ENCODE measurements around the gene THOC6.
"Not testable (repeated sequence)": the region's sequence is repeated elsewhere in the genome, so short reads cannot be mapped to it uniquely, and the experiment has no call there.

Gene THOC6

GRCh38 chr16:3046641-3047386 lies 23.0 kb downstream of the THOC6 start:
- FAIRE-seq (no peak), DNase-seq (ENCODE audit: insufficient read length, low spot score) (no peak)
- TF ChIP-seq POLR2AphosphoS5 (IDR thresholded peaks at IDR 0.05; ENCODE audit: low read depth, low read length): no peak
- TF ChIP-seq TAF1 (IDR thresholded peaks at IDR 0.05; ENCODE audit: low read depth, low read length): no peak
- no peak for TF ChIP-seq POLR2A (IDR thresholded peaks at IDR 0.05; ENCODE audit: low read depth, low read length)
- no peak for TF ChIP-seq PAX5 (IDR thresholded peaks at IDR 0.05; ENCODE audit: insufficient read depth, low read length, severe bottlenecking)
- no peak for TF ChIP-seq POU2F2 (IDR thresholded peaks at IDR 0.05; ENCODE audit: low read depth, low read length)
- TF ChIP-seq SPI1 (IDR thresholded peaks at IDR 0.05; ENCODE audit: low read depth, low read length): no peak

DNA sequence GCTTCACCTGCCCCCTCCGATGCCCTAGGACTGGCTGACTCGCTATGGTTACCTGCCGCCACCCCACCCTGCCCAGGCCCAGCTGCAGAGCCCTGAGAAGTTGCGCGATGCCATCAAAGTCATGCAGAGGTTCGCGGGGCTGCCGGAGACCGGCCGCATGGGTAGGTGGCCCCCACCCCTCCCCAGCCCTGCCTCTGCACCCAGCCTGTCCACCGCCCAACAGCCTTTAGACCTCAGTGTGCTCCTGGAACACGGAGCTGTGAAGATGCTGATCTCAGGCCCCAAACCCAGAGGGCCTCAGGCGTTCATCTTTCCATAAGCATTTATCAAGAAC lies 23.5 kb downstream of the THOC6 start:
- no peak for DNase-seq (ENCODE audit: insufficient read length, low spot score)
- no peak for FAIRE-seq
- TF ChIP-seq POLR2AphosphoS5 (IDR thresholded peaks at IDR 0.05; ENCODE audit: low read depth, low read length) (no peak), POLR2A (IDR thresholded peaks at IDR 0.05; ENCODE audit: low read depth, low read length) (no peak), SPI1 (IDR thresholded peaks at IDR 0.05; ENCODE audit: low read depth, low read length) (no peak), PAX5 (IDR thresholded peaks at IDR 0.05; ENCODE audit: insufficient read depth, low read length, severe bottlenecking) (no peak), POU2F2 (IDR thresholded peaks at IDR 0.05; ENCODE audit: low read depth, low read length) (no peak), TAF1 (IDR thresholded peaks at IDR 0.05; ENCODE audit: low read depth, low read length) (no peak)

DNA sequence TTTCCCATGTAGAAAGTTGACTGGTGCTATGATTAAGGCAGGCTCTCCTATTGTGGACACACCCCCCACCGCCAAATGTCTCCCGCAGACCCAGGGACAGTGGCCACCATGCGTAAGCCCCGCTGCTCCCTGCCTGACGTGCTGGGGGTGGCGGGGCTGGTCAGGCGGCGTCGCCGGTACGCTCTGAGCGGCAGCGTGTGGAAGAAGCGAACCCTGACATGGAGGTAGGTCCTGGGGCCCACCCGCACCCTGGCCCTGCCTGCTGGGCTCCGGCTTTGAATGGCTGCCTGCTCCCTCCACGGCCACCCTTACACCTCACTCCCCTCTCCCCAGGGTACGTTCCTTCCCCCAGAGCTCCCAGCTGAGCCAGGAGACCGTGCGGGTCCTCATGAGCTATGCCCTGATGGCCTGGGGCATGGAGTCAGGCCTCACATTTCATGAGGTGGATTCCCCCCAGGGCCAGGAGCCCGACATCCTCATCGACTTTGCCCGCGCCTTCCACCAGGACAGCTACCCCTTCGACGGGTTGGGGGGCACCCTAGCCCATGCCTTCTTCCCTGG lies 26.2 kb downstream of the THOC6 start:
- FAIRE-seq (no peak), DNase-seq (ENCODE audit: insufficient read length, low spot score) (no peak)
- TF ChIP-seq POLR2A (IDR thresholded peaks at IDR 0.05; ENCODE audit: low read depth, low read length): no peak
- no peak for TF ChIP-seq PAX5 (IDR thresholded peaks at IDR 0.05; ENCODE audit: insufficient read depth, low read length, severe bottlenecking)
- no peak for TF ChIP-seq POU2F2 (IDR thresholded peaks at IDR 0.05; ENCODE audit: low read depth, low read length)
- no peak for TF ChIP-seq SPI1 (IDR thresholded peaks at IDR 0.05; ENCODE audit: low read depth, low read length)
- no peak for TF ChIP-seq TAF1 (IDR thresholded peaks at IDR 0.05; ENCODE audit: low read depth, low read length)
- no peak for TF ChIP-seq POLR2AphosphoS5 (IDR thresholded peaks at IDR 0.05; ENCODE audit: low read depth, low read length)

GRCh38 chr16:3050487-3050886 lies 26.7 kb downstream of the THOC6 start:
- TF ChIP-seq SPI1 (IDR thresholded peaks at IDR 0.05; ENCODE audit: low read depth, low read length): no peak
- TF ChIP-seq POLR2AphosphoS5 (IDR thresholded peaks at IDR 0.05; ENCODE audit: low read depth, low read length): no peak
- TF ChIP-seq PAX5 (IDR thresholded peaks at IDR 0.05; ENCODE audit: insufficient read depth, low read length, severe bottlenecking): no peak
- TF ChIP-seq POU2F2 (IDR thresholded peaks at IDR 0.05; ENCODE audit: low read depth, low read length): no peak
- TF ChIP-seq POLR2A (IDR thresholded peaks at IDR 0.05; ENCODE audit: low read depth, low read length): no peak
- no peak for TF ChIP-seq TAF1 (IDR thresholded peaks at IDR 0.05; ENCODE audit: low read depth, low read length)
- peak; percentile 65 for FAIRE-seq
- DNase-seq (ENCODE audit: insufficient read length, low spot score): no peak

DNA sequence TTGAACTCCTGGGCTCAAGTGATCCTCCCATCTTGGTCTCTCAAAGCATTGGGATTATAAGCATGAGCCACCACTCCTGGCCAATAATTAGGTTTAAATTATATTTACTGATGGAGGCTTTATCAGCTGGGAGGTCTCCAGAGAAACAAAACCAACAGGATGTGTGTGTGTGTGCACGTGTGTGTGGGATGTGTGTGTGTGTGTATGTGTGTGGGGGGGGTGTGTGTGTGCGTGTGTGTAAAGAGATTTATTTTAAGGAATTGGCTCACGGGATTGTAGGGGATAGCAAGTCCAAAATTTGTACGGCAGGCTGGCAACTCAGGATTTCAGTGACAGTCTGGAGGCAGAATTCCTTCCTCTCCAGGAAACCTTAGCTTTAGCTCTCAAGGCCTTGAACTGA lies 27.2 kb downstream of the THOC6 start:
- TF ChIP-seq POU2F2 (IDR thresholded peaks at IDR 0.05; ENCODE audit: low read depth, low read length) (no peak), POLR2A (IDR thresholded peaks at IDR 0.05; ENCODE audit: low read depth, low read length) (no peak), TAF1 (IDR thresholded peaks at IDR 0.05; ENCODE audit: low read depth, low read length) (no peak), POLR2AphosphoS5 (IDR thresholded peaks at IDR 0.05; ENCODE audit: low read depth, low read length) (no peak), PAX5 (IDR thresholded peaks at IDR 0.05; ENCODE audit: insufficient read depth, low read length, severe bottlenecking) (no peak), SPI1 (IDR thresholded peaks at IDR 0.05; ENCODE audit: low read depth, low read length) (no peak)
- no peak for DNase-seq (ENCODE audit: insufficient read length, low spot score)
- no peak for FAIRE-seq

DNA sequence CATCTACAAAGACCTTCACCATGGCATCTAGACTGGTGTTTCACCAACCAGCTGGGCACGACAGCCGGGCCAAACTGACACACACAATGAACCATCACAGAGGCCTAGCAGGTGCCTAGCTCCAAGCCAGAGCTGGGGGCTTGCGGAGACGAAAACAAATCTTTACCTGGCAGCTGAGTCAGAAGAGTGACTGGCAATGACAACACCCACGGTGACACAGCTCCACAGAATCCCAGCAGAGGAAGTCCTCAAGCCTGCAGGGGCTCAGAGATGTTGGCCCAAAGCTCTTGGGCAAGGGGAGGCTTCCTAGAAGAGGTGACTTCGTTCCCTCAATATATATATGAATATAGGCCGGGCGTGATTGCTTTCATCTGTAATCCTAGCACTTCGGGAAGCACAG lies 27.7 kb downstream of the THOC6 start:
- TF ChIP-seq POLR2AphosphoS5 (IDR thresholded peaks at IDR 0.05; ENCODE audit: low read depth, low read length) (no peak), TAF1 (IDR thresholded peaks at IDR 0.05; ENCODE audit: low read depth, low read length) (no peak), SPI1 (IDR thresholded peaks at IDR 0.05; ENCODE audit: low read depth, low read length) (no peak), POLR2A (IDR thresholded peaks at IDR 0.05; ENCODE audit: low read depth, low read length) (no peak)
- FAIRE-seq: no peak
- DNase-seq (ENCODE audit: insufficient read length, low spot score): no peak

DNA sequence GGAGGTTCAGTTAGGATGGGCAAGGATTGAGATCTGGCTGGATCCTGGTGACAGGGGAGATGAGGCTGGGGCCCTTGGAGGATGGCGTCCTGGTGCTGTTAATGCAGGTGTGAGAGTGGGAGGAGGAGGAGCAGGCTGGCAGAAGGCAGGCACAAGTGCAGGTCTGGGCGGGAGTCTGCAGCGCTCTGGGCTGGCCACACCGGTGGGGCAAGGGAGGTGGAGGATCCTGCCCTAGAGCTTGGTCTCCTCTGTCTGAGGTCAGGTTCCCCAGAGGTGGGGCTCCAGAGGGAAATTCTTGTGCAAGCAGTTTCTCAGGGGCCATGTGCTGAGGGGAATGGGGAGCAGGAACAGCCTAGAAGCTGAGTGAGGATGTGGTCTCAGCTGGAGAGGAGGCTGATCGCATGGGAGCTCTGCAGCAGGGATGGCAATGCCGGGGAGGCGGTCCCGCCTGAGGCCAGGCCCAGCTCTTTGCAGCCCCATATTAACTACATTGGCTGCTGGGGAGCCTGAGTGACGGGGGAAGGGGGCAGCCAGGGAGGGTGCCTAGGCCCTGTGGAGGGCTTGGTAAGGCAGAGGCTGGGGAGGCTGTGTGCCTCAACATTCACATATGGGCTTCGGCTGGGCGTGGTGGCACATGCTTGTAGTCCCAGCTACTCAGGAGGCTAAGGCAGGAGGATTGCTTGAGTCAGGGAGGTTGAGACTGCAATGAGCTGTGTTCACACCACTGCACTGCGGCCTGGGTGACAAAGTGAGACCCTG lies 28.9 kb downstream of the THOC6 start:
- not testable (repeated sequence) for DNase-seq (ENCODE audit: insufficient read length, low spot score)
- FAIRE-seq: peak; percentile 38

DNA sequence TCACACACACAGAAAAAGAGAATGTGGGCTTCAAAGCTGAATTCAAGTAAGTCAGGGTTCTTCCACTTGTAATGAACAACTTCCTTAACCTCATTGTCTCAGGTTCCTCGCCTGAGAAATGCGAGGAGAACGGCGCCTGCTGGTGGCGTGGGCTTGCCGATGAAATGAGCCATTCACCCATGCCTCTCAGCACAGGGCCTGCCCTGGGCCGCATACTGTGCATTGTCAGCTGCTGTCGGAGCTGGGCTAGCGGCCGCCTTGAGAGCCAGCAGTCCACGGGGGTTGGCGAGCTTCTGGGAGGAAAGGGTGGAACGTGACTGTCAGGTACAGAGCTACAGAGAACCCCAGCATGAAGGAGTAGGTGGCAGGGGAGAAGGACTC lies 29.5 kb downstream of the THOC6 start:
- not testable (repeated sequence) for DNase-seq (ENCODE audit: insufficient read length, low spot score); FAIRE-seq

GRCh38 chr16:3054965-3055733 lies 31.3 kb downstream of the THOC6 start:
- TF ChIP-seq TAF1 (IDR thresholded peaks at IDR 0.05; ENCODE audit: low read depth, low read length): no peak
- no peak for TF ChIP-seq PAX5 (IDR thresholded peaks at IDR 0.05; ENCODE audit: insufficient read depth, low read length, severe bottlenecking)
- no peak for TF ChIP-seq SPI1 (IDR thresholded peaks at IDR 0.05; ENCODE audit: low read depth, low read length)
- no peak for TF ChIP-seq POLR2AphosphoS5 (IDR thresholded peaks at IDR 0.05; ENCODE audit: low read depth, low read length)
- no peak for TF ChIP-seq POU2F2 (IDR thresholded peaks at IDR 0.05; ENCODE audit: low read depth, low read length)
- no peak for TF ChIP-seq POLR2A (IDR thresholded peaks at IDR 0.05; ENCODE audit: low read depth, low read length)
- FAIRE-seq (peak; percentile 52), DNase-seq (ENCODE audit: insufficient read length, low spot score) (no peak)

- not testable (repeated sequence) for FAIRE-seq; DNase-seq (ENCODE audit: insufficient read length, low spot score)
Observed at GRCh38 chr16:3055734-3056115, 31.9 kb downstream of the THOC6 start.

All from GM12891 (cell line).